ENCODE measurements around the gene KISS1R.

- TF ChIP-seq CTCF (IDR thresholded peaks at IDR 0.05) (no peak), HMGXB4 (CRISPR knock-in tag; IDR thresholded peaks at IDR 0.05; ENCODE audit: borderline replicate concordance) (no peak), HDAC2 (IDR thresholded peaks at IDR 0.05) (no peak; the same call in 1 of the 2 replicates), ZNF302 (CRISPR knock-in tag; IDR thresholded peaks at IDR 0.05) (no peak), CEBPB (IDR thresholded peaks at IDR 0.05) (no peak), EP300 (IDR thresholded peaks at IDR 0.05) (no peak), RAD21 (conservative IDR thresholded peaks at IDR 0.05 in 1 of 2, IDR thresholded peaks at IDR 0.05 in 1 of 2) (no peak), POLR2A (IDR thresholded peaks at IDR 0.05; ENCODE audit: low read length) (no peak)
Observed at GRCh38 chr19:919199-920050, 2.3 kb downstream of the KISS1R start.
